Suprapubic skin (tissue), 3 donors: ENCODE results near the gene BCL2L15.

Experiments
- CTCF ChIP-seq, 2 donors: fragments of 200-600 bp in 1 of 2; fragments of 450-650 bp in 1 of 2; sonication (generic) in 1 of 2; IDR thresholded peaks; one replicate each; pipeline ENCODE4 v1.5.1; 2016 to 2019; ENCODE audit warnings: antibody characterized with exemption in 2 of 2, mild to moderate bottlenecking in 1 of 2, moderate library complexity in 1 of 2
- EP300 ChIP-seq: sonication (generic); formaldehyde crosslinking; IDR thresholded peaks from one replicate; pipeline ENCODE4 v1.6.1; 2017; ENCODE audit warnings: antibody characterized with exemption

- TF ChIP-seq EP300 (no peak), CTCF (IDR thresholded peaks at IDR 0.05) (no peak)
Measured at GRCh38 chr1:113935176-113935575, 47.8 kb upstream of the BCL2L15 start.
